AG08395 (cell line): Measurements from ENCODE around the gene KLF11.
A peak's percentile ranks its signal among the peaks of the same experiment; 100 is the strongest.
"Not testable (repeated sequence)": the region's sequence is repeated elsewhere in the genome, so short reads cannot be mapped to it uniquely, and the experiment has no call there.

Source experiments
- DNase-seq: peaks from one replicate; pipeline ENCODE4 v3.0.0; 2012; ENCODE audit warnings: mixed read lengths, low spot score

The KLF11 gene

DNA sequence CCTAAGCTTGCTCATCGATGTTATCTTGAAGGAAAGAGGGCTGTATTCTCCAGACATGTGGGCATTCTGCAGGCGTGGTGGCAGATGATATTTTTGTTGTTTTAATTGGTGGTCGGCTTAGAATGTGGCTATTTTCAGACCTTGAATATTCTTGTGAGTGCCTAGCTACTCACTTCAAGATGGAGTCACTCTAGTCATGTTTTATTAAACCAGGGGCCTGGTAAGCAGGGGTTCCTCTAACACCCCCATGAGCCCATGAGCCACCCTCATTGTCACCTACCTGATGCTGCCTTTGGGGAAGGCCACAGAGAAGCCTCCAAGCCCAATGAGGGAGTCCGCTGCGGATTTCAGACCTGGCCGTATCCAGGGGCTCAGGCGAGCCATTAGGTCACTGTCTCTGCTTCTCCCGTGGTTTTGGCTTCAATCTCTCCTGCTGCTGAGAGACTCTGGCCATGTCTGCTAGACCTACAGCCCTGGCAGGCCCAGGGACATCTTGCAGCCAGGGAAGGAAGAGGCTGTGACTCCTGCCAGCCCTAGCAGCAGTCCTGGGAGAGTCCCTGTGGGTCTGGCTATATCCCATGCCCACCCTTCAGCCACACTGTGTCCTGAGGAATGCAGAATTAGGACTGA is 16.3 kb upstream of the KLF11 start:
- DNase-seq = no peak

DNA sequence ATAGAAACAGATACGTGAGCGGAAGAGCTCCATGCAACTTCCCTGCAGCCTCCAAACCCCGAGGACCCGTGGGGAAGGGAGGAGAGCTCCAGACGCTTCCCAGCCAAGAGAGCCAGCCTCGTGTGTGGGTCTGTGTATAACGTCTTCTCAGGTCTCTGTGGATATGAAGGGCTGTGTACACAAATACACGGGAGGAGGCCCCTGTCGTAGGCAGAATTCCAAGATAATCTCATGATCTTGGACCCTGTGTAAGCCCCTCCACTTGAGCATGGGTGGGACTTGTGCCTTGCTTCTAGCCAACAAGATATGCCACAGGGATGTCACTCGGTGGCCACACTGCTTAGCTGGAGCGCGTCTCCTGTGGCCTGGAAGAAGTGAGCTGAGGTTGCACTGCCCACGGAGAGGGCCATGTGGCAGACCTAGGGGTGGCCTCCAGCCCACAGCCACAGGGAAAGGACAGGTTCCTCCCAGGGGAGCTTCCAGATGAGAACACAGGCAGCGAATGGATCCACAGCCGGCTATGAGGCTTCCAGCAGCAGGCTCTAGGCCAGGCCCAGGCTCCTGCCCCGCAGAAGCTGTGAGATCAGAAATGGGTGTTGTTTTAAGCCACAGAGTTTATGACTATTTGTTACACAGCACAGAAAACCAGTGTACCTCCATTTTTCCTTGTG is 15.6 kb upstream of the KLF11 start:
- DNase-seq = no peak

DNA sequence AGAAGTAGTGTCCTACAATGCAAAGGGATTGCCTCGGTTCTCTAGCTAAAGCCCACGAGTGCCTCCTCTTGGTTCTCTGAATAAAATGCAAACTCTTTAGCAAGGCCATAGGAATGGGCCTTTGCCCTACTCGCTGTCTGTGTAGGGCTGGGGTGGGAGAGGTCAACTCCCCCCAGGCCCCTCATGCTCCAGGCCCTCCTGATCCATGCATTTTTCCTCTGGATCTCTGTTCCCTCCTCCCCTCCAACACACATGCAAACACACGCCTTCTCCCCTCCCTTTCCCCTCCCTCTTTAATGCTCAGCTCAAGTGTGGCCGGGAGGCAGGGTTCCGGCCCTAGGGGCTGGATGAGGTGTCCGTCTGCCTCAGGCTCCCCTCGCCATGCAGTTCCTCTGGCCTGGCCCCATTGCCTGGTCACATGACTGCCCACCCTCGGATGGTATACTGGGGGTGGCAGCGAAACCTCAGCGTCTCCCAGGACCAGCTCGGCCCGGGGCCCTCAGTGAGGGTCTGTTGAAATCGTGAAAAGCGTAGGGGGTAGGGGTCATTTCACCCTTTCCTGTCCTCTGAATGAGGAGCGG is 14.9 kb upstream of the KLF11 start:
- no peak for DNase-seq

DNA sequence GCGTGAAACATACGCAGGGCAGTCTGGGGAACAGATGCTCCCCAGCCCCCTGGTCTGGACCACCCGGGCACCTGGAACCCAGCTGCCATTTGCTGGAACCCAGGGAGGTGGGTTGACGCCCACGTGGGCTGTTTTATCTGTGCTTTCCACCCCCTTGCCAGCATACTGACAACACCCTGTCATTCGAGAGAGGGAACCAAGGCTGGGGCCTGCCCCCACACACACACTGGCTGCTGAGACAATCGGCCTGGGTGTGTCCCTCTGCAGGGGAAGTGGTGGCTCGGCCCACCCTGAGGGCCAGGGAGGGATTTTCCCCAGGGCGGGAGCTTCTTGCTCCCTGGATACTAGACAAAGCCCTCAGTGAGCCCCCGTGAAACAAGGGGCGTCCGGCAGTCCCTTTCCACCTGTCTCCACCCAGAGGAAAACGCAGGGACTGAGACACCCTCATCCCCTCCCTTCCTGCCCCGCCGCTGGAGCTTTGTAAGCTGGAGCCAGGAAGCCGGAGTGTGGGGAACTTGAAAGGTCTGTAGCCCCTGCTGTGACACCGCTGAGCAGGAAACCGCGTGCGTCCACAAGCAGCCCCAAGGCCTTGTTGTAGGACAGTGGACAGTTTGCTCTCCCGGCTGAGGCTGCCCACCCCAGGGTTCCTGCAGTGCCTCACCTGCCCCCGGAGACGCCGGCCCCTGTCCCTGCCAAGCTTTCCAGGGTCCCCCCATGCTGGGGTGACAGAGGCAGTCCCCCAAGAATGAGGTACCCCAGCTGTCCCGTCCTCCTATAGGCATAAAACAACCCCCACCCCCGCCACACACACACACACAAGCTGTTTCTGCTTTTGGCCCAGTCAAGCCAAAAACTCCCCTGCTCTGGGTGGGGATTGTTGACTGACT is 14.1 kb upstream of the KLF11 start:
- DNase-seq = no peak

DNA sequence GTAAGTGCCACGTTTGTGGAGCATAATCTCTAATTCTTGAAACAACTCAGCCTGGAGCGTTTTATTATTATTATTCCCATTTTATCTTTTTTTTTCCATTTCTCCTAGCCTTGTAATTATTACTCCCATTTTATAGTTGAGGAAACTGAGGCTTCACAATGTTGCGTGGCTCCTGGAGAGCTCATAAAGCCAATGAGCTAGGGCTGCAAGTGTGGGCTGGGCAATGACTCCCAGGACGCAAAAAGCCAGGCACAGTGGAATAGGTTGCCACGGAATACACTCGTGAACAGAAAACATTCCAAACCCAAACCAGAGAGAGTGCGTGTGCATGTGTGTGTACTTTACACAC is 13.5 kb upstream of the KLF11 start:
- no peak for DNase-seq

DNA sequence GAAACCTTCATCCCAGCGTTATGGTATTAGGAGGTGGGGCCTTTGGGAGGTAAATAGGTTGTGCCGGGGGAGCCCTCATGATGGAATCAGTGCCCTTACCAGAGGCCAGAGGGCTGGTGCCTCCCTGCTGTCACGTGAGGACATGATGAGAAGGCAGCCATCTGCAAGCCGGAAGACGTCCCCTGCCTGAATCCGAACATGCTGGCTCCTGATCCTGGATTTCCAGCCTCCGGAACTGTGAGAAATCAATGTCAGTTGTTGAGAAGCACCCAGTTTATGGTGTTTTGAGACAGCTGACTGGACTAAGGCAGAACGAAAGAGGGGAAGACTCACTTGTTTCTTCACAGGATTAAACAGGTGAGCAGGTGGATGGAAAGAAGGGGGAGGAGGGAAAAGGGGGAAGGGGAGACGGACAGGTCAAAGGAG is 13.0 kb upstream of the KLF11 start:
- DNase-seq = no peak

DNA sequence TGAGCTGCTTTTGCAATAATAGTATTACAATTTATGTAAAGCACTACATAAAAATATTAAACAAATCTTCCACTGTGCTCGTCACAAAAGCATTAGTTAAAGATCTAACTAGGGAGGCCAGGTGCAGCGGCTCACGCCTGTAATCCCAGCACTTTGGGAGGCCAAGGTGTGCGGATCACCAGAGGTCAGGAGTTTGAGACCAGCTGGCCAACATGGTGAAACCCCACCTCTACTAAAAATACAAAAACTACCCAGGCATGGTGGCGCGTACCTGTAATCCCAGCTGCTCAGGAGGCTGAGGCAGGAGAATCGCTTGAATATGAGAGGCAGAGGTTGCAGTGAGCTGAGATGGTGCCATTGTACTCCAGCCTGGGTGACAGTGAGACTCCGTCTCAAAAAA is 12.6 kb upstream of the KLF11 start:
- DNase-seq = not testable (repeated sequence)

DNA sequence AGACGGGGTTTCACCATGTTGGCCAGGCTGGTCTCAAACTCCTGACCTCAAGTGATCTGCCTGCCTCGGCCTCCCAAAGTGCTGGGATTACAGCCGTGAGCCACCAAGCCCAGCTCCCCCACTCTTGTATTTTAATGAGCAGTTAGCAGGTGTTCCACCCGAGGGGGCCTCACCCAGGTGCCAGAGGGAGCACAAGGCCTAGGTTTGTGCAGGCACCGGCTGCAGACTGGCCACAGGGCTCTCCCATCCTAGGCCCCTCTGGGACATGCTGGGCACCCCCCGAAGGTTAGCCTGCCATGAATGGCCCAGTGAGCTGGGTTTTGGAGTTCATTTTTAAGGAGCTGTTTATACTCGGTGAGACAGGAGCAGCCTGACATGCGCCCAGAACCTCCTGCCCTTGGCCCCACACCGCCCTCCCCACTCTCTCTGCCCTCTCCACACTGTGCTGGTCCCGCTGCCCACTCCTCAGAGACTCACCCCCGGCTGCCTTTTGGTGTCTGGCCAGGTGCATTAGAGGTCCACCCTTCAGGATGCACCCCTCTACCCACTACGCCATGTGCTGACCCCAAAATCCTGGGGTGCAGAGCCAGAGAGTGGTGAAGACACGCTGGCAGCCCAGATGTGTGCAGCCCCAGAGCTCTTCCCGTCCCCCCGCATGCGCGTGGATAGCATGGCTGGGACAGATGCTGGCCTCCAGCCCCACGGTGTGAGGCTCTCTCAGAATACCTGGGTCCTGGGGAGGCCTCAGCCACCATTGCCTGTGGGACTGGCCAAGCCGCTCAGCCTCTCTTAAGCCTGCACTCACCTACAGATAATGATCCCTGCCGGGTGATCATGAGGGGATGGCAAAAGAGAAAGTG is 11.2 kb upstream of the KLF11 start:
- no peak for DNase-seq

DNA sequence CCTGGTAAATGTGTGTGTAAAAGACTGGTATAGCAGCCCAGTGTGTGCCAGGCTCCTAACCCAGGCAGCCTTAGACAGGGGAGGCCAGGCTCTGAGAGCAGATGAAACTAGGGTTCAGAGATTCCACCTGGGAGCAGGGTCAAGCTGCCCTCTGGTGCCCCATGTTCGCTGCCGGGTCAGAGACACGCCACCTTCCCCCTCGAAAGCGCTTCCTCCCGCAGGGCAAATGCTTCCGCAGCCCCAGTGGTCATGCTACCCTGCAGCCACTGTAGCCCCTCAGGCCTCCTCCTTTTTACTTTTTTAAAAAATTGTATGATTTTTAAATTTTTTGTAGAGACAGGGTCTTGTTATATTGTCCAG is 10.6 kb upstream of the KLF11 start:
- no peak for DNase-seq

DNA sequence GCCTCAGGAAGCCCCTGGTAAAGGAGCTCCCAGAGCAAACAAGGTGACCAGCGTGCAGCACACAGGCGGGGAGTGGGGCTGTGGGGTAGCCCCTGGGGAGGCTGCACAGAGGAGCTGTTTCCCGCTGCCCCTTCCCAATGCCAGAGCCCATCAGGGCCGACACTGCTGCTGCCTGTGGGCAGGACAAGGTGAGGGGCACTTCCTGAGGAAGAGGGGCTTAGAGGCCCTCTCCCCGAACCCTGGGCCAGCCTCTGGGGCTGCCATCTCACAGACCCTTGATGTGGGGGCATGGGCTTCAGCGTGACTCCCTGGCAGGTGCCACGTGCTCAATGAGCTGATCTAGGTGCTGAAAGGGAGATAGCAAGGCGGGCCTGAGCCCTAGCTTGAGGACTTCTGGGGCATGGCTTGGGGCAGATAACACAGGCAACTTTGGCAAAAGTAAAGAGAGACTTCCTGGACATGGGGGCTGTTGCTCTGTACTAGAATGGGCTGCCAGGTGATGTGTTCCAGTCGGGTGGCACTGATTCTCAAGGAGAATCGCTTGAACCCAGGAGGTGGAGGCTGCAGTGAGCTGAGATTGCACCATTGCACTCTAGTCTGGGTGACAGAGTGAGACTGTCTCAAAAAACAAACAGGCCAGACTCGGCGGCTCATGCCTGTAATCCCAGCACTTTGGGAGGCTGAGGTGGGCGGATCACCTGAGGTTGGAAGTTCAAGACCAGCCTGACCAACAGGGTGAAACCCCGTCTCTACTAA is 9.9 kb upstream of the KLF11 start:
- DNase-seq = no peak

DNA sequence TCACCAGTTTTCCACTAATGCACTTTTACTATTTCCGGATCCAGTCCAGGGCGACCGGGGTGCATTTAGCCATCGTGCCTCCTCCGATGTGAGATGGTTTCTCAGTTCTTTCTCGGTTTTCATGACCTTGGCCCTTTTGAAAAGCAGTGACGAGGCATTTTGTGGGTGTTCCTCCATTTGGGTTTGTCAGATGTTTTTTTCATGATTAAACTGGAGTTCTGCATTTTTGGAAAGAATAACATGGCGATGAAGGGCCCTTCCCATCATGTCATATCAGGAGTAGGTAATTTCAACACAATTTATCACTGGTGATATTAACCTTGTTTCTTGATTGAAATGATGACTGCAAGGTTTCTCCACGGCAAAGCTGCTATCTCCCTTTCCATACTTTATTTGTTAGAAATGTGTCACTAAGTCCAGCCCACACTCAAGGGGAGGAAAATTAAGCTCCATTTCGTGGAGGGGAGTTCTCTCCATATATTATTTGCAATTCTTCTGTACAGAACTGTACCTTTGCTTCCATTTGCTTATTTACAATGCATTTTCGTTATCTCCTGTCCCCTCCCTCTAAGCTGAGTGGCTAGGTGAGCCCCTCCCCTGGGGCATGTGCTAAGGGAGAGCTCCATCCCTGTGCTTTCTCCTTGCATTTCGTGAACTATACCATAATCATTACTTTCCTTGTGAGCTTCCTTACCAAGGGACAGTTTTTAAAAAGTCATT is 8.9 kb upstream of the KLF11 start:
- DNase-seq = no peak

DNA sequence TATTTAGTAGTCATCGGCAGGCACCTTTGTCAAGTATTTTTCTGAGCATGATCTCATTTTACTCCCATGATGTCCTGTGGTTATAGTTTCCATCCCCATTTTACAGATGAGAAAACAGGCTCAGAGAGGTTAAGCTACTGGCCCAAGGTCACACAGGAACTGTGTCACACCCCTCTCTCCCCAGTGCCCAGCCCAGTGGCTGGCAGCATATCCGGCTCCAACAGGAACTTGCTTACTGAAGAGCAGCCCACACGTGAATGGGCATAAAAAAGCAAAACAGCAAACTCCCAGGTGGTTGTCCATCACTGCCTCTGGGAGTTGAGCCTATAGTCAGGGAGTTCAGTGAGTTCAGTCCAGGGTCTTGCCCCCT is 8.3 kb upstream of the KLF11 start:
- no peak for DNase-seq

DNA sequence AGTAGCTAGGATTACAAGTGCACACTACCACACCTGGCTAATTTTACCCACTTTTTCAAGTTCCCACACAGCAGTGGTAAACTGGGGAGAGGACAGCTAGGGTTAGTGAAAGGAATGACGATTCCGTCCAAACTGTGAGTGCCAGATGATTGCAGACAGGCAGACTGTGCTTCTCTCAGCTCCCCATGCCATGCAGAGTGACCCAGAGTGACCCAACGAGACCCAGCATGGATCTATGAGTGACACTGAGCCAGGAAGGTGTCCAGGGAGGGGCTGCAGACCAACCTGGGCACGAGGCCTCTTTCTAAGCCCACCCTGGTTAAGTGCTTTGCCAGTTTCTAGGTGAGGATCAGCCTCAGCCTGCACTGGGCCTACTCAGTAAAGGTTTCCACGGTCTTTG is 7.7 kb upstream of the KLF11 start:
- DNase-seq = no peak

DNA sequence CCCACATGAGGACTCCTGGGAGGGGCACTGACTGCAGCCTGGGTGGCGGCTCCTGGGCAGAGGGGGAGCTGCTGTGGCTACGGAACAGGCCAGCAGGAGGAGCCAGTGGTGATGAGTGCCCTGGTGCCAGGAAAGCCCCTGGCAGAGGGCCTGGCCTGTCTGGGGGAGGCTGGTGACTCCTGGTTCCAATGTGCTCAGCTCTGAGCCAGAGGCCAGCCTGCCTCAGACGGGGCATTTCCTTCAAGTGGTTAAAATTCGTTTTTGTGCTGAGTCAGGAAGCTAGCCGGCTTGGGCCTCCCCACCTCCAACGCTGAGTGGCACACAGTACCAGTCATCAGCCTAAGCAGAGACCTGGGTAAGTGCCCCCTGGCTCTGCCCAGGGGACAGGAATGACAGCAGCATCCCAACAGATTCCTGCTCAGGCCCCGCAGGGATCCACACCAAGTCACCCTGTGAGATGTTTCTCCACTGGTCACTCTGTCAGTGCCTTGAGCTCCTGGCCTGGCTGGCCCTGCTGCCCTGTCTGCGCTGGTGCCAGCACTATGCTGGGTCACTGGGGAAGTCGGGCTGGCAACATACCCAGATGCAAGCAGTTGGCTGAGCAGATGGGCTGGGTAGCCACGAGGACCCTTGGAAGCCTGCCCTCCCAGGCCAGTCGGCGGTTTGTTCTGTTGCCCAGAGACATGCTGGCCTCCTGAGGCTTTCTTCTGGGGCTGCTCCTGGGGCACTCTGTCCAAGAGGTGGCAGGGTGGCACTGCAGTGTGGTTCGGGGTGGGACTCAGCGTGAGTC is 7.1 kb upstream of the KLF11 start:
- DNase-seq = peak; percentile 81

DNA sequence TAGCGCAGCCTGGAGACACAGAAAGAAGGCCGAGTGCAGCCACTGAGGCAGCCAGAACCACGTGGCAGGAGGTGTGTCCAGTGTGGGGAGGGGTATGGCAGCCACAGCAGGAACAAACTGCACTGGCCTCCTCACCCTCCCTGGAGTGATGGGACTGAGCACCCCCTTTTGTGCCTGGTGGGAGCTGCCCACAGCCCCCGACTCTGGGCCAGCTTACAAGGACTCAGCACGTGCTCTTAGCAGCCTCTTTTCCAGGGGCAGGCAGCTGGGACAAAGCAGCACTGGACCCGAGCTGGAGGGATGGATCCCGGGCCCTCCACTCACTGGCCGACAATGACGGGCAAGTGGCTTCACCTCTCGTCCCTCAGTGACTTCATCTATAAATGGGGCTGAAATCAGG is 5.2 kb upstream of the KLF11 start:
- no peak for DNase-seq

DNA sequence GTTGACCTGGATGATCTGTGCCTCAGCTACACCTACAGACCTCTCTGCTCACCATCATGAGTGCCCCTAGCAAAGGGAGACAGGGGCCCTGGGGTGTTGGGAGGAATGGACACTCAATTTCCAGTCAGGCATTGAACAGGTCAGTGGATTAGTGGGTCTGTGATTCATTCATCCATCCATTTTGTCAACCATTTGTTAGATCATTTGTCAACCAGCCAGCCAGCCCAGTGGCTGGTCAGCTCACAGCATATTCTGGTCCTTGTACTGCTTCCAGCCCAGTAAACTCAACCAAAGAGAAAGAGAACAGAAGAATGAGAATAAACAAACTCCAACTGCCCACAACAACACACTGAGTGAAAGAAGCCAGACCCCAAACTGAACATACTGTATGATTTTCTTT is 4.6 kb upstream of the KLF11 start:
- no peak for DNase-seq

DNA sequence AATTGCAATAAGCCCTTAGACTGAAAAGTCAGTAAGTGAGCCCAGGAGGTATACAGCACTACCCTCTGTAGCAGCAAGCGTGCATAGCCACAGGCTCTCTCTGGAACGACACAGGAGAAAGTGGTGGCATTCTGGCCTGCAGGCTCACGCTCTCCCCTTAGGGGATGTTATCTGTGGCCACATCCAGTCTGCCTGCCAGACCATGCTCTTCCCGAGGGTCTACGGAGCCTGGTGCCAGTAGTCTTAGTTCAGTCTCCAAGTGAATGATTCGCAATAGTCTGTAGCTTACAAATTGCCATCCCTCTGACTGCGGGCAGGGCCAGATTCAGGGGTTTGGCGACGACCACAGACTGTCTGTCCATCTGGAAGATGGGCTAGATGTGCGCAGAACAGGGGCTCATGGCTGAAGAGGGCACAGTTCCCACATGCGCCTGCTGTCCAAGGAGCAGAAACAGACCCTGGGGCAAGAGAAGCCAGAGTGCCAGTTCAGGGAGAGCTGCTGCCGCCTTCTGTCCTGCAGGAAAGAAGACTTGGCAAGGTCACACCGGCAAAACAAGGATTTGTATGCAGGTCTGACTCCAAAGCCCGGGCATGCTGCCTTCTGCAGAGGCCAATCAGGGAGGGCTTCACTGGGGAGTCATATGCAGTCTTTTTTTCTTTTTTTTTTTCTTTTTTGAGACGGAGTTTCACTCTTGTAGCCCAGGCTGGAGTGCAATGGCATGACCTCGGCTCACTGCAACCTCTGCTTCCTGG is 3.5 kb upstream of the KLF11 start:
- DNase-seq = no peak

DNA sequence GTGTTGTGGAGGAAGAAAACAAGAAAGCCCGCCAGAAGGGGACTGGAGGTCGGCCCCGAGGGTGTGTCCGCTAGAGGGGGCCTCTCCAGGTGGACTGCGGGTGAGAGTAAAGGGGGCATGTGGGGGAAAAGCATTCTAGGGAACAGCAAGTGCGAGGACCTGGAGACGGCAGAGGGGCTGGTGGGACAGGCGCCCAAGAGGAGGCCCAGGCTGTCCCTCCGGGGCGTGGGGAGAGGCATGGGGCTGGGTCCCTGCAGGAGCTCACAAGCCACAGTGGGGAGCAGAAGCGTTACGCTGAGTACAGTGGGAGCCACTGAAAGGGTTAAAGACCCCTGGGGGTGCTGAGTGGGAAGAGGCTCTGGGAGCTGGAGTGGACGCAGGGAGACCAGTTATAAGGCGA is 1.6 kb upstream of the KLF11 start:
- DNase-seq = no peak
